Neuron (in vitro differentiated cells): ENCODE results near the gene ABCD3.

Experiments used
- H2AFZ ChIP-seq: one replicate; pipeline ENCODE4 v1.6.1; 2013; ENCODE audit warnings: low read depth, mild to moderate bottlenecking, inconsistent platforms, low read length, moderate library complexity
- H3K27me3 ChIP-seq: one replicate; pipeline ENCODE4 v1.6.1; 2013; ENCODE audit warnings: low read length; ENCODE audit not compliant: insufficient read depth
- H3K36me3 ChIP-seq: one replicate; pipeline ENCODE4 v1.6.1; 2013; ENCODE audit warnings: low read length; ENCODE audit not compliant: insufficient read depth
- H3K4me1 ChIP-seq: one replicate; pipeline ENCODE4 v1.6.1; 2013; ENCODE audit warnings: low read length; ENCODE audit not compliant: insufficient read depth
- H3K4me3 ChIP-seq: 2 replicates; pipeline ENCODE4 v1.5.1; 2013; ENCODE audit warnings: mild to moderate bottlenecking, low read length, moderate library complexity
- H3K9me3 ChIP-seq: one replicate; pipeline ENCODE4 v1.6.1; 2013; ENCODE audit warnings: low read length

Gene ABCD3

DNA sequence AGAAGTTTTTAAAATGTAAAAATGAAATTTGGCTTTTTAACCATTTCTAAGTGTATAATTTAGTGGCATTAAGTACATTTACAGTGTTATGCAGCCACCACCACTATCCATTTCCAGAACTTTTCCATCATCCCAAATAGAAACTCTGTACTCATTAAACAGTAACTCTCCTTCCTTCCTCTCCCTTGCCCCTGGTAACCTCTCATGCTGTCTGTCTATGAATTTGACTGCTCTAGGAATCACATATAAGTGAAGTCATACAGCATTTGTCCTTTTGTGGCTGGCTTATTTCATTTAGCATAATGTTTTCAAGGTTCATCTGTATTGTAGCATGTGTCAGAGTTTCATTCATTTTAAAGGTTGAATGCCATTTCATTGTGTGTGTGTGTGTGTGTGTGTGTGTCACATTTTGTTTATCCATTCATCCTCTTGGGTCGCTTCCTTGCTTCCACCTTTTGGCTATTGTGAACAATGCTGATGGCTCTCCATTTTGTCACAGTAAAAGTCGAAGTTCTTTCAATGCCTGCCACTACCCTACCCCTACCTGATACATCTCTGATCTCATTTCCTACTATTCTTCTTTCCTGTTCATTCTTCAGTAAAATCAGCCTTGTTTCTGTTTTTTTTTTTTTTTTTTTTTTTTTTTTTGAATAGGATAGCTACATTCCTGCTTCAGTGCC is 78.0 kb downstream of the ABCD3 start:
- Histone ChIP-seq H3K4me3 (no peak overlapping the region), H2AFZ (no peak overlapping the region), H3K9me3 (peaks cover 3% of the 10 kb centered on the region), H3K27me3 (no peaks in the 10 kb centered on the region), H3K36me3 (peaks cover 32% of the 10 kb centered on the region), H3K4me1 (peaks cover 4% of the 10 kb centered on the region)

DNA sequence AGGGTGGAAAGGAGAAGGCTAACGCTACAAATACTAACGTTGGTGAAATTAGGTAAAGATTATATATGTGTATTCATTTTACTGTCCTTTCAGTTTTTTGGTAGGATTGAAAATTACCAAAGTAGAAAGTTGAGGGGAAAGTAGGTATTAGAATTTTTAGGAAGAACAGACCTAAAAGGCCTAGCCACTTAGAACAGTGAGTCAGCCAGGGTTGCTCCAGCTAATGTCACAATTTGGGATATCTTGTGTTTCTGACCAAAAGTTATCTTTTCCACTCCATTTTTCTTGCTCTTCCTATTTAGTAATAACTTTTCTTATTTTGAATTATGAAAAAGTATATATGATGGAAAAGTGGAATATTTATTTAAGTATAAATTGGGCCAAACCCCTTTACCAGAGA is 83.2 kb downstream of the ABCD3 start:
- Histone ChIP-seq H3K36me3 (peaks cover 42% of the 10 kb centered on the region), H3K9me3 (peaks cover under 1% of the 10 kb centered on the region), H2AFZ (no peak overlapping the region), H3K4me3 (no peak overlapping the region), H3K27me3 (no peaks in the 10 kb centered on the region), H3K4me1 (peaks cover under 1% of the 10 kb centered on the region)

DNA sequence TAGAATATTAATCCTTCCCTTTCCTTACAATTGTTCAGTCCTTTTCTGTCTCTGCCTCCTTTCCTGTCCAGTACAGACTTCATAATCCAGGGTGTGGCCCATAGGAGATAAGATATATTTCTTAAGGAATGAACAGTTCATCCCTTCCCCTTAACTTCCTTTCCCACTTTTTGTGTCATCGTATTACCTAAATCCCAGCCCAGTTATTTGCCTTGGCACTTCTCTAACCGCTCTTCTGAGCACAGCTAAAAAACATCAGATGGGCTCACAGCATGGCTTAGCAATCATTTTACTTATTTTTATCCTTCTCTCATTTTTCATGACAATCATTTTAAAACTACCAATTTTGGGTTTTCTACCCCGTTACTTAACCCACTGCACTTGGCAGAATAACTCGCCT is 83.7 kb downstream of the ABCD3 start:
- no peaks in the 10 kb centered on the region for H3K27me3 ChIP-seq
- H3K9me3 ChIP-seq = peaks cover 2% of the 10 kb centered on the region
- H3K4me1 ChIP-seq = no peaks in the 10 kb centered on the region
- H2AFZ ChIP-seq = no peak overlapping the region
- H3K36me3 ChIP-seq = peaks cover 43% of the 10 kb centered on the region
- no peak overlapping the region for H3K4me3 ChIP-seq

GRCh38 chr1:94503153-94503552 is 85.0 kb downstream of the ABCD3 start:
- Histone ChIP-seq H3K27me3 (no peaks in the 10 kb centered on the region), H3K36me3 (peaks cover 43% of the 10 kb centered on the region), H2AFZ (no peak overlapping the region), H3K9me3 (peaks cover 2% of the 10 kb centered on the region), H3K4me1 (no peaks in the 10 kb centered on the region), H3K4me3 (no peak overlapping the region)

DNA sequence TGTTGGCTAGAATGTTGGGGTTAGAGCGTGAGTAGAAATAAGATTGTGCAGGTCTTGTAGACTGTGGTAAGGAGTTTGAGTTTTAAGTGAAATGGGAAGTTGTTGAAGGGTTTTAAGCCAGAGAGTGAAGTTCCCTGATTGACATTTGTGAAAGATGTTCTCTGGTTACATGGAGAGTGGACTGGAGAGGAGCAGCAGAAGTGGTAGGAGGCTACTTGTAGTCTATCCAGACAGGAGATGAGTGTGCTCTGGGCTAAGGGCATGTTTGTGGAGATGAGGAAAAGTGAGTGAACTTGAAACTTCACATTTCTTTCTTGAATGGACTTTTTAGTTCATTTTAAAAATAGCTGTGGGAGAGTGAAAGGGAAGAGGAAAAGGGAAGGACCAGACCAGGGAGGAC is 86.4 kb downstream of the ABCD3 start:
- Histone ChIP-seq H2AFZ (no peak overlapping the region), H3K9me3 (peaks cover 2% of the 10 kb centered on the region), H3K36me3 (peaks cover 30% of the 10 kb centered on the region)

GRCh38 chr1:94512816-94513215 is 94.6 kb downstream of the ABCD3 start:
- Histone ChIP-seq H3K4me1 (no peaks in the 10 kb centered on the region), H2AFZ (no peak overlapping the region), H3K4me3 (no peak overlapping the region), H3K27me3 (no peaks in the 10 kb centered on the region), H3K36me3 (peaks cover 4% of the 10 kb centered on the region), H3K9me3 (no peaks in the 10 kb centered on the region)

More for the DNA sequence above, 86.4 kb downstream of the ABCD3 start:
- Histone ChIP-seq H3K4me1 (no peaks in the 10 kb centered on the region), H3K4me3 (no peak overlapping the region), H3K27me3 (no peaks in the 10 kb centered on the region)

- no peaks in the 10 kb centered on the region for H3K4me1 ChIP-seq
- peaks cover 4% of the 10 kb centered on the region for H3K36me3 ChIP-seq
Measured at GRCh38 chr1:94514095-94514727, 96.0 kb downstream of the ABCD3 start.

GRCh38 chr1:94515296-94515947 is 97.2 kb downstream of the ABCD3 start:
- H3K27me3 ChIP-seq = no peaks in the 10 kb centered on the region
- H2AFZ ChIP-seq = no peak overlapping the region
- peaks cover 4% of the 10 kb centered on the region for H3K36me3 ChIP-seq
- no peaks in the 10 kb centered on the region for H3K4me1 ChIP-seq
- H3K4me3 ChIP-seq = no peak overlapping the region
- no peaks in the 10 kb centered on the region for H3K9me3 ChIP-seq

More at GRCh38 chr1:94514095-94514727, 96.0 kb downstream of the ABCD3 start:
- no peak overlapping the region for H2AFZ ChIP-seq
- no peaks in the 10 kb centered on the region for H3K9me3 ChIP-seq
- no peaks in the 10 kb centered on the region for H3K27me3 ChIP-seq
- H3K4me3 ChIP-seq = no peak overlapping the region

DNA sequence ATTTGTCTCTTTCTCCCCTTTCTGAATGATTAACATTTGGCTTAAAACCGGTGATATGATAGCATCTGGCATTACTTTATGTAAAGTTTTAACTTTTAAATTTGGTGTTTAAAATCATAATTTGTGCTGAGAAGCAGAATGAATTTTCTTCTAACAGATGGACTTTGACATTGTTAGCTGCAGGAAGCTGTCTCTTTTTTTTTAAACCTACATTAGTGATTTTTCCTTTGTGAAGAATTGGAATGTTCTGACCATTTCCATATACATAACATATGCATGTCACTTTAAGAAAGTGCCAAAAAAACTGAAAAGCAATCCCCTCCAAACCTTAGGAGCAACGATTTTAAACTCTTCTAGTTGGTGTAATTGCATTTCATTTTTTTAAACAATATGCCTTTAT is 101.2 kb downstream of the ABCD3 start:
- H3K9me3 ChIP-seq = no peaks in the 10 kb centered on the region
- H2AFZ ChIP-seq = no peak overlapping the region
- H3K4me1 ChIP-seq = peaks cover 5% of the 10 kb centered on the region
- no peaks in the 10 kb centered on the region for H3K27me3 ChIP-seq
- peaks cover 4% of the 10 kb centered on the region for H3K36me3 ChIP-seq
- no peak overlapping the region for H3K4me3 ChIP-seq

DNA sequence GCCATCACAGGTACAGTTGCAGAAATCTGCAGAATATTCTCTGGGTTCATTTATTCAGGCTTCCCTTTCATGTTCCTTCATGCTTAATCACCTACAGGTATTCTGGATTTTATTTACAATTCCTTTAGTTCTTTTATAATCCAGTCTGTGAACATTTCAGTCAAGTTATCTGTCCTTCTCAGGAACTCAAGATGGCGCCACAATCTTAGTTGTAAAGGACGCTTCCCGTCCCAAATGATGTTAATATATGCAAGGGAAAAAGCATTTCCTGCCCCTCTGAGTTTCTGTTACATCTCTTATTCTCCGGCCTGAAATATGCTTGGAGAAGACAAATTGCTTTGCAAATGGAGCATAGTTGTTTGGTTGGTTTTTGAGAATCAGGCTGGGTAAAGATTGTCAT is 104.1 kb downstream of the ABCD3 start:
- Histone ChIP-seq H3K36me3 (peaks cover 4% of the 10 kb centered on the region), H2AFZ (no peak overlapping the region), H3K27me3 (no peaks in the 10 kb centered on the region), H3K4me1 (peaks cover 5% of the 10 kb centered on the region), H3K9me3 (no peaks in the 10 kb centered on the region), H3K4me3 (no peak overlapping the region)

DNA sequence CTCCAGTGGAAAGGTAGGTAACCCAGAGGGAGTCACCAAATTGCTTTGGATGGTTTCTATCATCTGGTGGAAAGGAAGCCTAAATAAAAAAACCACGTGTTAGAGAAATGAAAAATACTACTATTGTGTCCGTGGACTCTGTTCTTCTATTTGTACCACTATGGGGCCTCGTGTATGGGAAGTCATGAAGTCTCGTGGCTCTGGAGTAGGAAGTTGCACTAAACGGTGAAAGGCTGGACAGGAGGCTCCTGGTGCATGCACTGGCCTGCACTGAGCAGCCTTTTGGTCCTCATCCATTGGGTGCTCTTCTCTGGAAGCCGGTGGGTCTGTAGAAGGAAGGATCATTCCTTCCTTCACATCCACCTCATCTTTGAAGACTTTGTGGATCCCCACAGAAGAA is 106.3 kb downstream of the ABCD3 start:
- H3K4me1 ChIP-seq = peaks cover 5% of the 10 kb centered on the region
- H3K27me3 ChIP-seq = no peaks in the 10 kb centered on the region
- no peak overlapping the region for H3K4me3 ChIP-seq
- H3K9me3 ChIP-seq = peaks cover 2% of the 10 kb centered on the region
- no peak overlapping the region for H2AFZ ChIP-seq
- H3K36me3 ChIP-seq = no peaks in the 10 kb centered on the region

- Histone ChIP-seq H3K36me3 (no peaks in the 10 kb centered on the region), H3K4me3 (no peak overlapping the region), H3K27me3 (no peaks in the 10 kb centered on the region), H3K4me1 (peaks cover 5% of the 10 kb centered on the region), H3K9me3 (peaks cover 5% of the 10 kb centered on the region), H2AFZ (no peak overlapping the region)
Measured at GRCh38 chr1:94526152-94526980, 108.2 kb downstream of the ABCD3 start.
